Thyroid gland (tissue), 4 donors: ENCODE data around the gene ADGRD1.
A peak's percentile ranks its signal among the peaks of the same experiment; 100 is the strongest.

Experiments
- POLR2A ChIP-seq, 2 donors: fragments of 450-650 bp; IDR thresholded peaks; one replicate each; pipeline ENCODE4 v1.6.1; 2017; ENCODE audit warnings: antibody characterized with exemption in 2 of 2, mild to moderate bottlenecking in 2 of 2, moderate library complexity in 1 of 2
- TF ChIP-seq, protein P1 (sequence below), 6 experiments: fragments of 200-600 bp in 3 of 6; fragments of 450-650 bp in 3 of 6; sonication (generic) in 3 of 6; IDR thresholded peaks; one replicate each; pipeline ENCODE4 v1.5.1; 2016 to 2019; ENCODE audit warnings: antibody characterized with exemption in 6 of 6, mild to moderate bottlenecking in 2 of 6, inconsistent platforms in 1 of 6, moderate library complexity in 1 of 6

DNA sequence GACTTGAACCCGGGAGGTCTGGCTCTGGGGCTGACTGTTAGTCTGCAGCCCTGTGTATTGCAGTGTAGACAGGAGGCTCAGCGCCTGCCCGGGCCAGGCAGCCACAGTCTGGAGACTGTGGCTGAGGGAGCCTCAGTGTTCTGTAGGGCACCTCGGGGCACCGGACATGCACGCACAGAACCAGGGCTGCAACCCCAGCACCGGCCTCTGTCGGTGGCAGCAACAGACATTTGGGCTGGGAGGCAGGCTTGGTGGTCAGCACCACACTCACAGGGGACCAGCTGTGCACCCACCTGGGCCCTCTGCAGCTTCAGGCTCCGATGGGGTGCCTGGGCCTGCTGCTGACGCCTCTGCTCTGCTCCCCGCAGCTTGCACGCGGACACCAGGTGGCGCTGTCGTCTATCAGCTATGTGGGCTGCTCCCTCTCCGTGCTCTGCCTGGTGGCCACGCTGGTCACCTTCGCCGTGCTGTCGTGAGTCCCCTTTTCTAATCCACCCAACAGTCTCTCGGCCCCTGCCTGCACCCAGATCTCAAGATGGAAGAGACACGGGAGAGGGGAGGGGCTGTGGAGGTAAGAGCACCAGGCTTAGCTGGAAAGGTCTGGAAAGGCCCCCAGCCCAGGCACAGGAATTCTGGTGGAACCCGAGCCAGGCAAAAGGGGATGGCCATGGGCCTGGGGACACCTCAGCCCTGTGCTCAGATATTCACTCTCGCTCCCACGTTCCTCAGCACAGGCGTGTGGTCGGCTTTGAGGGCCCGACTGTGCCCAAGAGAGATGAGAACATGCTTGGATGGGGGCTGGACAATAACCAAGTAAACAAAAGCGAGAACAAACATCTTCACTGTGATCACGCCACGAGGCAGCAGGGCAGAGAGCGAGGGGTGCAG, 151.0 kb downstream of the ADGRD1 start:
- TF ChIP-seq, protein P1, sequence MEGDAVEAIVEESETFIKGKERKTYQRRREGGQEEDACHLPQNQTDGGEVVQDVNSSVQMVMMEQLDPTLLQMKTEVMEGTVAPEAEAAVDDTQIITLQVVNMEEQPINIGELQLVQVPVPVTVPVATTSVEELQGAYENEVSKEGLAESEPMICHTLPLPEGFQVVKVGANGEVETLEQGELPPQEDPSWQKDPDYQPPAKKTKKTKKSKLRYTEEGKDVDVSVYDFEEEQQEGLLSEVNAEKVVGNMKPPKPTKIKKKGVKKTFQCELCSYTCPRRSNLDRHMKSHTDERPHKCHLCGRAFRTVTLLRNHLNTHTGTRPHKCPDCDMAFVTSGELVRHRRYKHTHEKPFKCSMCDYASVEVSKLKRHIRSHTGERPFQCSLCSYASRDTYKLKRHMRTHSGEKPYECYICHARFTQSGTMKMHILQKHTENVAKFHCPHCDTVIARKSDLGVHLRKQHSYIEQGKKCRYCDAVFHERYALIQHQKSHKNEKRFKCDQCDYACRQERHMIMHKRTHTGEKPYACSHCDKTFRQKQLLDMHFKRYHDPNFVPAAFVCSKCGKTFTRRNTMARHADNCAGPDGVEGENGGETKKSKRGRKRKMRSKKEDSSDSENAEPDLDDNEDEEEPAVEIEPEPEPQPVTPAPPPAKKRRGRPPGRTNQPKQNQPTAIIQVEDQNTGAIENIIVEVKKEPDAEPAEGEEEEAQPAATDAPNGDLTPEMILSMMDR (IDR thresholded peaks at IDR 0.05): peak; percentile 79 to 98 (median 94)
- TF ChIP-seq POLR2A (IDR thresholded peaks at IDR 0.05): no peak
